Activated naive CD4-positive, alpha-beta T cell treated with anti-CD3 and anti-CD28 coated beads, Interleukin-2, amount 10 ng/mL, durations not matched to agents 5 hours and 36 hours (primary cell): Measurements from ENCODE around the gene CSN3. TPM values are rescaled to one million over a fixed set of nuclear protein-coding genes. Genes with fewer than 3 reads are reported as not detected.

Source experiments
- total RNA-seq, 2 experiments: library from RNA; stranded (reverse); gene quantifications; one replicate each; pipeline ENCODE4 v1.2.3, GENCODE V29; 2021

Gene CSN3
- total RNA-seq = not detected

GRCh38 chr4:70242297-70242696, at the start of gene CSN3:
Gene CSN3, plus strand, starts transcription at chr4:70242597. Its CDS starts 2,223 bp downstream, at chr4:70244820.

GRCh38 chr4:70195425-70195824, 47.0 kb upstream of the CSN3 start, which contains the start of gene ODAM:
Gene ODAM, plus strand, starts transcription at chr4:70195725. Its CDS starts 819 bp downstream, at chr4:70196544.

GRCh38 chr4:70225824-70226223, 16.6 kb upstream of the CSN3 start, which contains the start of gene FDCSP:
Gene FDCSP, plus strand, starts transcription at chr4:70226124. Its CDS starts 5,071 bp downstream, at chr4:70231195.

Other genes starting within 250 kb of the CSN3 start
- gene STATH, start 246.6 kb upstream of the CSN3 start, total RNA-seq = not detected
- not detected for gene HTN3, start 214.1 kb upstream of the CSN3 start, total RNA-seq
- not detected for gene HTN1, start 192.2 kb upstream of the CSN3 start, total RNA-seq
- gene PRR27, start 88.4 kb upstream of the CSN3 start, total RNA-seq = not detected
- not detected for gene ODAM, start 46.9 kb upstream of the CSN3 start, total RNA-seq
- not detected for gene FDCSP, start 16.5 kb upstream of the CSN3 start, total RNA-seq
- gene CABS1, start 92.4 kb downstream of the CSN3 start, total RNA-seq = not detected
- not detected for gene SMR3A, start 118.2 kb downstream of the CSN3 start, total RNA-seq
- not detected for gene SMR3B, start 140.5 kb downstream of the CSN3 start, total RNA-seq
- gene OPRPN, start 155.3 kb downstream of the CSN3 start, total RNA-seq = not detected
- not detected for gene MUC7, start 229.6 kb downstream of the CSN3 start, total RNA-seq